ENCODE results near the gene SUSD6. TPM values are rescaled to one million over a fixed set of nuclear protein-coding genes. Genes with fewer than 3 reads are reported as not detected.

The SUSD6 gene
- total RNA-seq, 1 donor: 17.7 TPM

- no peak for TF ChIP-seq CTCF (IDR thresholded peaks at IDR 0.05; ENCODE audit: extremely low read depth, low read depth, low read length)
- Histone ChIP-seq H3K27ac (ENCODE audit: low read depth, low read length) (no peak overlapping the region), H3K79me2 (ENCODE audit: insufficient read depth, low read length) (peaks cover 18% of the 10 kb centered on the region), H3K4me1 (ENCODE audit: insufficient read depth, low read length) (peaks cover 17% of the 10 kb centered on the region), H3K36me3 (ENCODE audit: insufficient read depth, low read length) (no peaks in the 10 kb centered on the region), H3K4me3 (ENCODE audit: insufficient read depth, low read length) (no peak overlapping the region), H3K9me3 (ENCODE audit: low read depth, low read length) (no peaks in the 10 kb centered on the region), H3K4me2 (ENCODE audit: insufficient read depth, low read length) (no peak overlapping the region), H4K20me1 (ENCODE audit: insufficient read depth, low read length) (peaks cover 25% of the 10 kb centered on the region), H2AFZ (ENCODE audit: low read length) (no peak overlapping the region), H3K27me3 (ENCODE audit: insufficient read depth, low read length) (no peaks in the 10 kb centered on the region)
- no peak for DNase-seq (ENCODE audit: insufficient read length, low spot score, missing footprints)
These were observed 83.4 kb downstream of the SUSD6 start for GRCh38 chr14:69694730-69695281.

GRCh38 chr14:69695322-69696203 is 84.2 kb downstream of the SUSD6 start:
- Histone ChIP-seq H3K36me3 (ENCODE audit: insufficient read depth, low read length) (no peaks in the 10 kb centered on the region), H3K9me3 (ENCODE audit: low read depth, low read length) (no peaks in the 10 kb centered on the region), H3K4me2 (ENCODE audit: insufficient read depth, low read length) (no peak overlapping the region), H4K20me1 (ENCODE audit: insufficient read depth, low read length) (peaks cover 19% of the 10 kb centered on the region), H3K27me3 (ENCODE audit: insufficient read depth, low read length) (no peaks in the 10 kb centered on the region), H2AFZ (ENCODE audit: low read length) (no peak overlapping the region), H3K4me1 (ENCODE audit: insufficient read depth, low read length) (peaks cover 17% of the 10 kb centered on the region), H3K79me2 (ENCODE audit: insufficient read depth, low read length) (peaks cover 15% of the 10 kb centered on the region), H3K27ac (ENCODE audit: low read depth, low read length) (no peak overlapping the region), H3K4me3 (ENCODE audit: insufficient read depth, low read length) (no peak overlapping the region)
- TF ChIP-seq CTCF (IDR thresholded peaks at IDR 0.05; ENCODE audit: extremely low read depth, low read depth, low read length): no peak
- no peak for DNase-seq (ENCODE audit: insufficient read length, low spot score, missing footprints)

- no peak for DNase-seq (ENCODE audit: insufficient read length, low spot score, missing footprints)
- Histone ChIP-seq H4K20me1 (ENCODE audit: insufficient read depth, low read length) (peaks cover 16% of the 10 kb centered on the region), H3K79me2 (ENCODE audit: insufficient read depth, low read length) (peaks cover 17% of the 10 kb centered on the region), H3K27ac (ENCODE audit: low read depth, low read length) (no peak overlapping the region), H2AFZ (ENCODE audit: low read length) (no peak overlapping the region), H3K4me1 (ENCODE audit: insufficient read depth, low read length) (peaks cover 17% of the 10 kb centered on the region), H3K36me3 (ENCODE audit: insufficient read depth, low read length) (no peaks in the 10 kb centered on the region), H3K4me3 (ENCODE audit: insufficient read depth, low read length) (no peak overlapping the region), H3K27me3 (ENCODE audit: insufficient read depth, low read length) (no peaks in the 10 kb centered on the region), H3K4me2 (ENCODE audit: insufficient read depth, low read length) (no peak overlapping the region), H3K9me3 (ENCODE audit: low read depth, low read length) (no peaks in the 10 kb centered on the region)
- TF ChIP-seq CTCF (IDR thresholded peaks at IDR 0.05; ENCODE audit: extremely low read depth, low read depth, low read length): no peak
These were observed 84.8 kb downstream of the SUSD6 start for GRCh38 chr14:69696204-69696527.

All from osteoblast (primary cell).